KMS-11 (cell line): Measurements from ENCODE around the gene SCAMP3.
A peak's percentile ranks its signal among the peaks of the same experiment; 100 is the strongest.

Source experiments
- H2AFZ ChIP-seq: fragments of 200-600 bp; sonication (generic); 2 replicates; pipeline ENCODE4 v1.6.1; 2016; ENCODE audit warnings: antibody characterized with exemption, mixed run types, low read depth
- H3K27ac ChIP-seq: fragments of 200-600 bp; sonication (generic); 2 replicates; pipeline ENCODE4 v1.6.1; 2016; ENCODE audit warnings: mild to moderate bottlenecking, mixed run types
- H3K27me3 ChIP-seq: fragments of 200-600 bp; sonication (generic); 2 replicates; pipeline ENCODE4 v1.6.1; 2017; ENCODE audit warnings: mild to moderate bottlenecking, low read depth, mixed run types, moderate library complexity; ENCODE audit not compliant: insufficient read depth
- H3K36me3 ChIP-seq: fragments of 200-600 bp; sonication (generic); 2 replicates; pipeline ENCODE4 v1.6.1; 2017; ENCODE audit warnings: mild to moderate bottlenecking, mixed run types; ENCODE audit not compliant: insufficient read depth
- H3K4me1 ChIP-seq: fragments of 200-600 bp; sonication (generic); 2 replicates; pipeline ENCODE4 v1.6.1; 2016; ENCODE audit warnings: mild to moderate bottlenecking, low read depth, mixed run types; ENCODE audit not compliant: poor library complexity, severe bottlenecking
- H3K4me2 ChIP-seq: fragments of 200-600 bp; sonication (generic); 2 replicates; pipeline ENCODE4 v1.7.0; 2016; ENCODE audit warnings: mild to moderate bottlenecking, mixed run types
- H3K4me3 ChIP-seq: fragments of 200-600 bp; sonication (generic); IDR thresholded peaks from 2 replicates; pipeline ENCODE4 v1.6.1; 2017; ENCODE audit warnings: low read depth, low read length, mixed read lengths; ENCODE audit not compliant: insufficient read depth
- H3K79me2 ChIP-seq: fragments of 200-600 bp; sonication (generic); 2 replicates; pipeline ENCODE4 v1.6.1; 2016; ENCODE audit warnings: low read depth, mixed run types; ENCODE audit not compliant: insufficient read depth
- H3K9ac ChIP-seq: fragments of 200-600 bp; sonication (generic); 2 replicates; pipeline ENCODE4 v1.6.1; 2016; ENCODE audit warnings: mild to moderate bottlenecking, mixed run types
- H4K20me1 ChIP-seq: fragments of 200-600 bp; sonication (generic); 2 replicates; pipeline ENCODE4 v1.6.1; 2016; ENCODE audit warnings: mild to moderate bottlenecking, mixed run types; ENCODE audit not compliant: insufficient read depth
- TF ChIP-seq, protein P1 (sequence below): fragments of 200-600 bp; sonication (generic); conservative IDR thresholded peaks from 2 replicates; pipeline ENCODE4 v1.6.1; 2017; ENCODE audit warnings: low read depth, mild to moderate bottlenecking, antibody characterized with exemption, low read length, moderate library complexity, mixed read lengths

The SCAMP3 gene

DNA sequence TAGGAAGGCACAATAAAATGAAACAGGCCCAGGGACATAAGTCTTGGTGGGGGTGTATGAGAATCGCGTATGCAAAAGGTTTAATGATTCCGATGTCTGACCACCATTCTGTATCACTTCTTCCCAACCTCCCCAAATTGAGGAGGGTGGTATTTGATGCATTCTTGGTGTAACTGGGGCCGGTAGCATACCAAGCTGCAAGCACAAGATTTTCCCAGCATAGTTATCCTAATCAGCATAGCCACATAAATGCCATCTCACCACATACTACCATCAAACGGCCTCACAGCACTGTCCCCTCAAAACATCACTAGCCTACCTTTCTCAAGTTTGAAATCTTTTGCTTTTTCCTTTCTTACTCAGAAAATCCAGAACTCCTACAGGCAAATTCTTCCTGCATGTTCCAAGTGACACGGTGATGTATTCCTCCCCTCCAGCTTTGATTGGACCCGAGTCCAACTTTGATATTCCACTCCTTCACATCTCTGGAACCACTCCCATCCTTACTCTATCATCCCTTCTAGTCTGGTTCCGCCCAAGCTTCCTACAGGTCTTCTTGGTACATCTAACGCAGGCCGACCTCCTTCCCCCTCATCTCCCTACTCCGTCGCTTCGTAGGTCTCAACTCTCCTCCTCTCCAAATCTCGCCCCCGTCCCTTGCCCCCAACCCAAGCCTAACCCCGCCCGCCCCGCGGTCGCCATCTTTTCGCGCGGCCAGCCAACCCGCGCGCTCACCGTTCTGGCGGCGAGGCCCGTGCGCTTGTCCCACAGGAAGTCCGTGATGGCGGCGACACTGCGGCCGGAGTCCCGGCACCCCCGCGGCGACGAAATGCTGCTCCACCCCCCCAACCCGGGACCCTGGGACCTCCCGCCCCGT lies 10.5 kb upstream of the SCAMP3 start:
- H3K27me3 ChIP-seq = no peaks in the 10 kb centered on the region
- H4K20me1 ChIP-seq = no peaks in the 10 kb centered on the region
- H3K4me2 ChIP-seq = peak overlapping the region; percentile 74
- peaks cover 32% of the 10 kb centered on the region for H3K79me2 ChIP-seq
- TF ChIP-seq, protein P1, sequence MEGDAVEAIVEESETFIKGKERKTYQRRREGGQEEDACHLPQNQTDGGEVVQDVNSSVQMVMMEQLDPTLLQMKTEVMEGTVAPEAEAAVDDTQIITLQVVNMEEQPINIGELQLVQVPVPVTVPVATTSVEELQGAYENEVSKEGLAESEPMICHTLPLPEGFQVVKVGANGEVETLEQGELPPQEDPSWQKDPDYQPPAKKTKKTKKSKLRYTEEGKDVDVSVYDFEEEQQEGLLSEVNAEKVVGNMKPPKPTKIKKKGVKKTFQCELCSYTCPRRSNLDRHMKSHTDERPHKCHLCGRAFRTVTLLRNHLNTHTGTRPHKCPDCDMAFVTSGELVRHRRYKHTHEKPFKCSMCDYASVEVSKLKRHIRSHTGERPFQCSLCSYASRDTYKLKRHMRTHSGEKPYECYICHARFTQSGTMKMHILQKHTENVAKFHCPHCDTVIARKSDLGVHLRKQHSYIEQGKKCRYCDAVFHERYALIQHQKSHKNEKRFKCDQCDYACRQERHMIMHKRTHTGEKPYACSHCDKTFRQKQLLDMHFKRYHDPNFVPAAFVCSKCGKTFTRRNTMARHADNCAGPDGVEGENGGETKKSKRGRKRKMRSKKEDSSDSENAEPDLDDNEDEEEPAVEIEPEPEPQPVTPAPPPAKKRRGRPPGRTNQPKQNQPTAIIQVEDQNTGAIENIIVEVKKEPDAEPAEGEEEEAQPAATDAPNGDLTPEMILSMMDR = no peak
- peak overlapping the region; percentile 26 for H3K27ac ChIP-seq
- H3K36me3 ChIP-seq = peaks cover 28% of the 10 kb centered on the region; the same call in 1 of the 2 replicates
- peak overlapping the region; percentile 98 for H3K4me3 ChIP-seq
- H2AFZ ChIP-seq = peak overlapping the region; percentile 57
- peaks cover 27% of the 10 kb centered on the region for H3K4me1 ChIP-seq
- peak overlapping the region; percentile 60 for H3K9ac ChIP-seq

DNA sequence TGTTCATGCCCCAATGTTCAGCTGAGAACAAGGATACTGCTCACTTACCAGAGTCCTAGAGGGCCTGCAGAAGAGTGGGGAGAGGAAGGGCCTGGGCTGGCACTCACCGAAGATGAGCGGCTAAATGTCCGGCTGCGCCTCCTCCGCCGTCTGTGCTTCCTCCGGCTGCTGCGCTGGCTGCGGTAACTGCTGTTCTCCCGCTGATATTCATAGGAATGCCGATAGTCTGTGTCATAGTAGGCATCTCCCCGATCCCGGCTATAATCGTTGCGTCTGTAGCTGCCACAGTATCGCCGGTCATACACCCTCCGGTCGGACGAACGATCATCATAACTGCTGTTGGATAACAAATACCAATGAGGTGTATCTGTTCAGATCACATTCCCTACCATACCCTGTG lies 7.2 kb upstream of the SCAMP3 start:
- Histone ChIP-seq H2AFZ (no peak overlapping the region), H3K79me2 (peaks cover 32% of the 10 kb centered on the region), H3K36me3 (peaks cover 52% of the 10 kb centered on the region; the same call in 1 of the 2 replicates), H3K4me2 (no peak overlapping the region), H4K20me1 (no peaks in the 10 kb centered on the region), H3K4me3 (no peak overlapping the region), H3K4me1 (peaks cover 17% of the 10 kb centered on the region), H3K9ac (no peak overlapping the region), H3K27me3 (no peaks in the 10 kb centered on the region), H3K27ac (no peak overlapping the region)
- TF ChIP-seq, protein P1 = no peak

DNA sequence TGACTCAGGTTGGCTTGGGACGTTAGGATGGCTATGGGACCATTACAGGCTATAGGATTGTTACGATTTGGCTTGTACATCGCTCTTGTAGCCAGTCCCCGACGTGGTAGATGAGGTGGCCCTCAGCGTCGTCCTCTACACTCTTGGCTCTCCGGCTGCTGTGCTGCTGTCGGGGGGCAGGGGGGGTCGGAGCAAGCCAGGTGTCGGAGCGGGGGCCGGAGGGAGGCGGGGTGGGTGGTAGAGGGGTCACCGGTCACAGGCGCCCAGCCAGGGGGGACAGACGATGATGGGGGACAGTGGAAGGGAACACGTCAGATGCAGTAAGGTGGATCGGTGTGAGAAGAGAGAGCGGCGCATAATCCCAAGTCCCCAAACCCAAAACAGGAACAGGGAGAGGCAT lies 6.5 kb upstream of the SCAMP3 start:
- H3K9ac ChIP-seq = no peak overlapping the region

DNA sequence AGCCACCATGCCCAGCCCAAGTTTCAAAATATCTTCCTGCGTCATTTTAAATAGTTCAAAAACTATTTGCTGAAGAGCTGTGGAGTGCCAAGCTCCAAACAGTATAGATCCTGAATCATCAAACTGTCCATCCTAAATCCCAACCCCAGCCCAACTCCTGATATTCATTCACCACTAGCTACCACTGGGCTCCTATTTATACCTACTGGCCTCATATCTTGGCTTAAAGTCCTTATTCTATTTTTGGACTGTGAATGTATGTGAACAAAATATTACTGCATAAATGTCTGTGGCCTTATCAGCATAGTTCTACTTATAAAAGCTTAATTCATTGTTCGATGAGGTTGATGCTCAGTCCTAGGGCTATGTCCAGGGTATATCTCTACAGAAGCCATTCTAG lies 5.2 kb upstream of the SCAMP3 start:
- Histone ChIP-seq H3K79me2 (peaks cover 26% of the 10 kb centered on the region), H3K36me3 (peaks cover 53% of the 10 kb centered on the region; the same call in 1 of the 2 replicates), H4K20me1 (no peaks in the 10 kb centered on the region), H2AFZ (no peak overlapping the region), H3K27me3 (no peaks in the 10 kb centered on the region), H3K4me2 (no peak overlapping the region), H3K4me3 (no peak overlapping the region), H3K4me1 (peaks cover 15% of the 10 kb centered on the region), H3K27ac (no peak overlapping the region), H3K9ac (no peak overlapping the region)
- TF ChIP-seq, protein P1 = no peak

More for the DNA sequence above, 6.5 kb upstream of the SCAMP3 start:
- H4K20me1 ChIP-seq = no peaks in the 10 kb centered on the region
- no peak overlapping the region for H2AFZ ChIP-seq
- H3K4me2 ChIP-seq = no peak overlapping the region
- H3K27me3 ChIP-seq = no peaks in the 10 kb centered on the region
- peaks cover 32% of the 10 kb centered on the region for H3K79me2 ChIP-seq
- TF ChIP-seq, protein P1 = no peak
- H3K27ac ChIP-seq = no peak overlapping the region
- H3K4me3 ChIP-seq = no peak overlapping the region
- H3K36me3 ChIP-seq = peaks cover 53% of the 10 kb centered on the region; the same call in 1 of the 2 replicates
- H3K4me1 ChIP-seq = peaks cover 14% of the 10 kb centered on the region
